DMS114 treated with DMSO at 0.1 percent for 48 hours (cell line): ENCODE results near the gene PCYT1B.
"Not testable (repeated sequence)": the region's sequence is repeated elsewhere in the genome, so short reads cannot be mapped to it uniquely, and the experiment has no call there.

ENCODE experiments used
- DNase-seq: peaks from one replicate; lab custom pipeline; 2025; ENCODE audit not compliant: unreplicated experiment; lab: John Stamatoyannopoulos, UW

PCYT1B gene

DNA sequence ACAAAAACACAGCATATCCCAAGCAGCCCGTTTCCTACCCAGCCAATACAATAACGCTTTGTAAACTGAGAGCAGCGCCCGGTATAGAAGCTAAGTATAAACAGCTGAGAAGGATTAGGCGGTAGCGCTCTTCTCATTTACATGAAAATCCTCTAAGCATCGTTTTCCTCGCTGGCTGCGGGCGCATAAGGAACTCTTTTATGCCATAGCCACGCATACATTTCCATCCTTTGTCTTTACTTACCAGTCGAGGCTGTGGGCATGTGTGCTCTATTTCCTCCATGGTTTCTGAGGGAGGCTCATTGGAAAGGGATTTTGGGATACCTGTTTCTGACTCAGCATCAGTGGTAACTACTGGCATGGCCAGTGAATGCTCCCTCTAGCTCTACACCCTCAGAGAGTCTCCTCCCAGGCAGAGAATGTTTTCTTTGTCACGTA is 383 bp downstream of the PCYT1B start:
- DNase-seq: no peak

DNA sequence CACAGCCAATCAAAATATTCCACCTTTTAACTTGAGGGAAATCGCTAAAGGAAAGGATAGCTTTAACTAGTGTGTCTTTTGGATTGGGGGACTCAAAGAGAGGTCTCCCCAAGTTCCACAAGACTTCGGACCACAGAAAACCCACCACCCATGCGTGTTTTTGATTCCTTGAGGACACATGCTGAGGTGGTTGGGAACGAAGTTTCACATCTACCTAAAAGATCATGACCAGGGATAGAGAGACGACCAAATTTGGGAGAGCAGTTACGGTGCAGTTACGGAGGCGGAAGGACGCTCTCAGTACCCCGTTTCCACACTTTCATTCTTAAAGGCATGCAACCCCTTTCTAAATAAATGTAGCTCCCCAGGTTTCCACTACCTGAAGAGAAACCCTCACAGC is 1.1 kb downstream of the PCYT1B start:
- DNase-seq: no peak

DNA sequence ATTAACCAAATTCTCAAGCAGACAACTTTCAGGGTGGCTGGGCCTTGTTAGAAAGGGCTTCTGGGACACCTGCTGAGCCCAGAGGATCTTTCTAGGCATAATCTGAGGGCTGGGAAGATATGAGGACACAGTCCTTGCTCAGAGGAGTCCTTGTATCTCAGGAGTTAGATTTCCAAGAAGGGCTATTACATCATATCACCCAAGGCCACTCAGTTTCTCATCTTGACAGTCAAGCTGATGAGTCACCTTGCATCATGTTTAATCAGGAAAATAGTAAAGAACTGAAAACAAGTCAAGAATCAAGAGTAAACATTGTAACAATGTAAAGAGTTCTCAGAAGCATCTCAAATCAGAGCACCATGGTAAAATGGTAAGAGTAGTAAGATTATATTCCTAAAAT is 4.0 kb downstream of the PCYT1B start:
- DNase-seq: no peak

DNA sequence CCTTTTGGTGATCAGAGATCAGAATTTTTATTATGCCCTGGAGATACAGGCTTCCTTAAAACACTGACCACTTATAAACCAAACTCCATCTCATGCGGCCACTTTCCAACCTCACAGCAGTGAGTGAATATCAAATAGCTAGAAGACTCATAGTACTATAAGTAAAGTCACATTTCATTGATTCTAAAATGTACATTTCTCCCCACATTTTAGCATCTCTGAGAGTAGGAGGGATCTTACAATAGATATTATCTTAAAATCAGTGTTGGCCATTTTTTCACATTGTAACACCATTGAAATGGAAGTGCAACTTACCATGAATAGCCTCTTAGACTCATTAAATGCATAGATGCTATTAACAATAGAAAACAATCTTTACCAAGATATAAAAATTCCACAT is 17.4 kb downstream of the PCYT1B start:
- no peak for DNase-seq

DNA sequence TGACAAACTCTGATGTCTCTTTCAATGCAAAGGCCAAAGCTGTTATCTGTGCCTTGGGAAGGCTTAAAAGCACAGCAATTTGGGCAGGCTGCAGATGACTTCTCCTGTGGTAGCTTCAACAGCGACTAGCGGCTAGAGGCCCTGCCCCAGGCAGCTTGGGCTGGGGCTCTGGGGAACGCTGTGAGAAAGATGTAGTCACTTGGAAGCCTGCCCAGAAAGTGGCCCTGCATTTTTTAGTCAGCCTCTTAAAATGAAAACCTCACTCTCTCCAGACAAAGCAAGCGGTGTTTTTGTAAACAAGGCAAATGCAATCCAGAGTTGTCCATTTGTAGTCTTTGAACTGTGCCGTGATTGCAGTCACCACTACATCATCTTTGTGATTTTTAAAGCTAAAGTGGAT is 27.5 kb downstream of the PCYT1B start:
- no peak for DNase-seq

DNA sequence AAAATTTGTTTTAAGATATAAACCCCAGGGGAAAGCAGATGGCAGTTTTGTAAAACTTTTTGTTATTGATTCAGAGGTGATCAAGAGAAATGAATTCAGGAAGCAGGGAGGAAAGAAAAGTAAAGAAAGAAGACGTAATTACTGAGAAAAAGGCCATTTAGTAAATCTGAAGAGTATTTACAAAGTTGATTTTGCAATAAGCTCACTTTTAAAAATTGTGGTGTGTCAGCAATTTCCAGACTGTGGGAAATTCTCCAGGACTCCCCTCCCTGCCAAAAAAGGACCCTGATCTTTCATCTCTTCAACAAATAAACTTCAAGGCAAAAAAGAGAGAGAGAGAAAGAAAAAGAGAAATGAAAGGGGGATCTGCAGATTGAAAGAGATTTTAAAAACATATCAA is 36.6 kb downstream of the PCYT1B start:
- DNase-seq: no peak

DNA sequence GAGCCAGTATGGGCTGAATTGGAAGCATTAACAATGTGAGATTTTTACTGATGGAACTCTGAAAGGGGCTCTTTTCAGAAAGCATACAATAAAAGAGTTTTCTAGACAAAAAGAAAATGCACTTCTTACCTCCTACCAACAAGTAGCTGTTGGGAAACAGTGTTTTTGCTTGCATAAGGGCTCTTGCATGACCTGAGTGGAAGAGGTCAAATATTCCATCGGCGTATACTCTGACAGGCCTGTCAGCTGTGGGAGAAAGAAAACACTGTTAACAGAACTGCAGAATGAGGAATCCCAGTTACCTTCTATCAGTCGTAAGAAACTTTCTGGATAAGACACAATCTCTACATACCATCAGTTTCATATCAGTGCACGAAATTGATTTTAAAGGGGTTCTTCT is 39.5 kb downstream of the PCYT1B start:
- no peak for DNase-seq

DNA sequence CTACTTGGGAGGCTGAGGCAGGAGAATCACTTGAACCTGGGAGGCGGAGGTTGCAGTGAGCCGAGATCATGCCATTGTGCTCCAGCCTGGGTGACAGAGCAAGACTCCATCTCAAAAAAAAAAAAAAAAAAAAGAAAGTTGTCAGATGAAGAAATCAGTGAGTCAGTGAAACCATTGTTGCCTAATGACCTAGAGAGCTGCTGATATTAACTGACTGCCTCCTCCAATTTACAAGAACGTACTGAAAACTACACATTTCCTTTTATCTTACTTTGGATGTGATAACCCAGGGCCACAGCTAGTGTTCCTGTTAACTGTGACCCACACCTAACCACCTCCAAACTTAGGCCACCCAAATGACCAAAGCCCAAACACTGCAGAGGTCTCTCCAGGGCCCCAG is 41.2 kb downstream of the PCYT1B start:
- DNase-seq: not testable (repeated sequence)

DNA sequence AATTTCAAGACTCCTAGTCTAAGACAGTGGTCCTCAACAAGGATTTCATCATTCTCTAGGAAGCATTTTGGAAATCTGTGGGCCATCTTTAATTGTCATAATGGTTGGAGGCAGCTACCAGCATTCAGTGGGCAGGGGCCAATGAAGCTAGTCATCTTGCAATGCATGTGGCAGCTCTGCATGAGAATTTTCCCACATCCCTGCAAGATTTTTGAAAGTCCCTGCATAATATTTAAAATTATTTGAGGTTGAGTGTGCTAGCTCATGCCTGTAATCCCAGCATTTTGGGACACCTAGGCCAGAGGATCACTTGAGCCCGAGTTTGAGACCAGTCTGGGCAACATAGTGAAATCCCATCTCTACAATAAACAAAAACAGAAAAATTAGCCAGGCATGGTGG is 44.0 kb downstream of the PCYT1B start:
- no peak for DNase-seq

DNA sequence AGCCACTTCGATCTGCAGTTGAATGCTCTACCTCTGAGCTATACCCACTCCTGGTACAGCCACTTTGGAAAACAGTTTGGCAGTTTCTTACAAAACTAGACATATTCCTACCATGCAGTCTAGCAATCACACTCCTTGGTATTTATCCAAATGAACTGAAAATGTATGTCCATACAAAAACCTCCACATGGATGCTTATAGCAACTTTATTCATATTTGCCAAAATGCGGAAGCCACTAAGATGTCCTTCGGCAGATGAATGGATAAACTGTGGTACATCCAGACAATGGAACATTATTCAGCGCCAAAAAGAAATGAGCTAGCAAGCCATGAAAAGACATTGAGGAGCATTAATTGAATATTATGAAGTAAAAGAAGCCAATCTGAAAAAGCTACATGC is 45.3 kb downstream of the PCYT1B start:
- DNase-seq: no peak

DNA sequence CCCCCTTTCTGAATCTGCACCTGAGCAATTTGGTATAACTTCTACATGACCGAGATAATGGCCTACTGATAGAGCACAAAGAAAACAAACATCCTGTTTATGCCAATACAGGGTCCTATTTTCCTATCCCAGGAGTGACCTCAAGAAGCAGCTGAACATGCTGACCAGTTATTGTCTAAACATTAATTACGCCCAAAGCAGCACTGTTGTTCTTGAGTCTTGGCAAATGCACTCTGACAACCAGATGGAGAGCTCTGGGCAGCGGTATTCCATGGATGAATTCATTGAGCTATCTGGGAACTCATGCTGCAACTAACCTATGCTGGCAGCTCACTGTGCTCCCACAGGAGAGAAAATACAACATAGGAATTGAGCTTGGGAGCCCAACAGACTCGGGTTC is 52.6 kb downstream of the PCYT1B start:
- no peak for DNase-seq

DNA sequence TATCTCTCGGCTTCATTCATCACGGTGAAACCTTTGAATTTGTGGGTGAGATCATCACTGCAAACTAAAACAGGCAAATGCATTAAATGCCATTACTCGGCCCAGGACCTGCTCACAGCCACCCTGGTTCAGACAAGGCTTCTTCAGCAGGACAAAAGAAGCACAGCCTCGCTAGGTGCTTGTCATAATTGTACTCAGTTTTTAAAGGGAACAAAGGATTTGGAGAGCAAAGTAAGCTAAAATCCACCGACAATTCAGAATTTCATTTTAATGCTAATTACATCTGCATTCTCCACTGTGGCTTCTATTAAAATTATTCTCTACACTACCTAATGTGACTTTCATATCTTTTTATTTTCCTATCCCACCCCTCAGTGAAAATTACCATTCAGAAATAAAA is 57.0 kb downstream of the PCYT1B start:
- DNase-seq: no peak

DNA sequence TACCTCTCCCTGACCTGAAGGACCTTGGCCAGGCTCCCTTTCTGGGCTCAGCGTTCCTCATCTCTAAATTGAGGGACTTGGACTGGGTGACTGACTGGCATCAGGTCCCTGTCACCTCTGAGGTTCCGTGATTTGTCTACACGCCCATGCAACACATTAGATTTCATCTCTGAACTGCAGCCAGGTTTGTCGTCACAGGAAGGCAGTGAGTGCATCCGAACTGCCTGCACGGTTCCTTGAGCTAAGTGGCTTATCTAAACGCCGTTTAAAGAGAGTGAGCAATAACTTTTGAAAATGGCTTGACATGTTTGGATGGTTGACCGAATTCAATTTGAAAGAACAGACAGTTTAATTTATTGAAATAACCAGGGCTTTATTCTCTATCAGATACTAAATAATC is 70.1 kb downstream of the PCYT1B start:
- no peak for DNase-seq

DNA sequence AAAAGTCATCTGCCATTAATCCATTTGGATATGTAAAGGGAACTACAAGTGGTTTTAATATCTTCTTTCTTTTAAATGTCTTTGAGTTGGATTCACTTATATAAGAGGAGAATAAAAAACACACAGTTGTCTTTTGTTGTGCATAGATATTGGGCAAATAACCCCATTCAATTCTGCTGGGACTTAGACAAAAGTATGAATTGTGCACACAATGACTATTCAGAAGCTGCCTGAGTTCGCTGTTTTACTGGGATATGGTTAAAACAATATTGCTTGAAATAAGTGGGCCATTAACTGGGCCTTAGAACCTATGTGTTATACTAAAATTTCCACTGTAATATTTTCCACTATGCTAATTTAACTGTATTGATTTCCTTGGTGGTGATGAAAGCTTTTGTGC is 71.7 kb downstream of the PCYT1B start:
- DNase-seq: no peak

DNA sequence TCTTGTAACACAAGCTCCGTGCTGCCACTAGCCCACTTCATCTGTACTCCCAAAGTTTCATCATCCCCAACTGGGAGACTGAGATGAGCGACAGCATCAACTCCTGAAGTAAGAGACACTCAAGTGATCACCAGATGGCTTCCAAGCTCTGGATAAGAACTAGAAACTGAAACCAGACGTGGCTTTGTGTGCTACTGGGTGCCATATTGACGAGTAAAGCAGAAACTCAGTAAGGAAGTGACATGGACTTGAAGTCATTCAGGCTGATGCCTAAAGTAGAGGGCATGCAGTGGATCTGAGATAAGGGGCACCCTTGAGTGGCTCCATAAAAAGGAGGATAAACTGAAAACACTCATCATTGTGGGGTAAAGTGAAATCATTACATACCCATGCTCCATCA is 72.4 kb downstream of the PCYT1B start:
- no peak for DNase-seq

DNA sequence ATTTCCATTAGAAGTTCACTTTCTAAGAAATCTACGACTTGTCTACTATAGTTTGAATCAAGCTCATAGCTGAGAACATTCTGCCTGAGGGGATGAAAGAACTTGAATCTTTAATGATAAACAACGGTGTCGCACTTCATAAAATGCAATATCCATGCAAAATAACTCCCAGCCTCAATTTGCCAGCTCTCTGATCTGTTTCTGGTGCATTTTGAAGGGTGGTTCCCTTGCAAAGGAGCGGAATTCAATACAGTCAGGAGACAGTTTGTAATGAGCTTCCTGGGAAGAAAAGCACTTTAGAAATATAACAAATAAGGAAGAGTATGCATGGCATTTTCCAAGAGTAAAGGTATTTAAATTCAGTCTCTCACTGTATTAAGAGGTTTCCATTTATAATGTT is 80.0 kb downstream of the PCYT1B start:
- DNase-seq: no peak

DNA sequence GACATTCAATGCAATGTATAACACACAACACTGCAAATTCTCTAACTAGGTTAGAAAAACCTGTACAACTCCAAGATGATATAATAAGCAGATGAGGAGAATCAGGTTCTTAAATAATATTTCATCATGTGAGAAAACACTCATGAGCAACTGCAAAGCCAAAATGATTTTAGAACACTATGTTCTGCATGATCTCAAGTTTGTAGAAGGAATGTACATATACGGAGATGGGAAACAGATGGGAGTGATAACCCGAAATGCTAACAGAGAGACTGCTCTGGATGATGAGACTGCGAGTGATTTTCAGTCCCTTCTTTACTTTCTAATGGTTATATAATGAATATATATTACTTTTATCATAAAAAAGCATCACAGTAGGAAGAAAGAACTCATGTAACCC is 80.9 kb downstream of the PCYT1B start:
- no peak for DNase-seq

DNA sequence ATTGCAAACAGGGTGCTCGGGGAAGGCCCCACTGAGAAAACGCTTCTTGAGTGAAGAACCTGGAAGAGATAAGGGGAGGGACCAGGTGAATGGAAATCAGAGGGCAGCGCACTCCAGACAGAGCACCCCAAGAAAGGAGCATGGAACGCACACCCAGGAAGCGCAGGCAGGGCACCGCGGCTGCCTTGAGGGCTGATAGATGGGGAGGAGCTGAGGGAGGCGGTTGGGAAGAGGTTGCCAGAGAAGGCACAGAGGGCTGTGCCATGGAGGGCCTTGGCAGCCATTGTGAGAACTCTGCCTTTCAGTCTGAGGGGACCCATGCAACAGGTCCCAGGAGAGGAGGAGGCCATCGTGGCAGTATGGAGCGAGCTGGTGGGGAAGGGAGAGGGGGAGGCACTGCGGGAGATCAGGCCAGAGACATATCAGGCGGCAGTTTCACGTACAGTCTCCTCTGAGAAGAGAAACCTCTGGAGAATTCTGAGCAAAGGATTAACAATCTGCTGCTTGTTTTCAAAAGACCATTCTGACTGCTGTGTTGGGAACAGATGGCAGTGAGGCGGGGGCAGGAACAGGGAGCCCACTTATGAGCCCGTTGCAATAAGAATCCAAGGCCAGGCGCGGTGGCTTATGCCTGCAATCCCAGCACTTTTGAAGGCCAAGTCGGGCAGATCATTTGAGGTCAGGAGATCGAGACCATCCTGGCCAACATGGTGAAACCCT is 83.7 kb downstream of the PCYT1B start:
- DNase-seq: no peak

DNA sequence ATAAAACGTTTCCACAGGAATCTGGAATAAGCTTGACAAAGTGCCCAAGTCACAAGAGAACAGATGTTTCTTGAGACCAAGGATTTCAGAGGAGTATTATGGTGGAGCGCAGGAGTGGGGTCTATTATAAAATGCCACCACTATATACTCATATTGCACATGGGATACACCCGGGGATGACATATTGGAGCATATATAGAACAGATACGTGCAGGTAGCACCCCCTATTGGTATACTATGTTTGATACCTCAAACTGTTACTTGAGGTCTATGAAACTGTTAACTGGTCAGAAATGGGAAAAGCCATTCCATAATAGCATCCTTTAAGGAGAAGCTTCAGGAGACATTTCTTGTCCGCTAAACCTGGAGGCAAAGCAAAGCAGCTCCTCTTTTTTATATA is 86.0 kb downstream of the PCYT1B start:
- DNase-seq: no peak

DNA sequence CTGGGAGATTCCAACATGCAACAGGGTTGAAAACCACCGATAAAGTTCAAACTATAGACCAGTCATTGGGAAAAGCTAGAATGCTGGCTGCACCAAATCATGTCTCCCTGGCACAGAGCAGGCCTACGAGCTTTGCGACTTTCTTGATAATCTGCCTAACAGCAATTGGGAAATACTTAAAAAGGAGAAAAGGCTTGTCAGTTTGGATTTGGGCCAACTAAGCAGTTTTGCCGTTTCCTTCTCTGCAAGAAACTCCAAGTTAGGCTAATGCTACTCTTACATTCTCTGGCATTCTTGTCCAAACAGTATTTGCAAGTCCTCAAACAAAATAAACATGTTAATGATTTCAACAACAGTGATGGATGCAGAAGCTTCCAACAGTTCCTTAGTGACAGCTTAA is 94.1 kb downstream of the PCYT1B start:
- DNase-seq: no peak

DNA sequence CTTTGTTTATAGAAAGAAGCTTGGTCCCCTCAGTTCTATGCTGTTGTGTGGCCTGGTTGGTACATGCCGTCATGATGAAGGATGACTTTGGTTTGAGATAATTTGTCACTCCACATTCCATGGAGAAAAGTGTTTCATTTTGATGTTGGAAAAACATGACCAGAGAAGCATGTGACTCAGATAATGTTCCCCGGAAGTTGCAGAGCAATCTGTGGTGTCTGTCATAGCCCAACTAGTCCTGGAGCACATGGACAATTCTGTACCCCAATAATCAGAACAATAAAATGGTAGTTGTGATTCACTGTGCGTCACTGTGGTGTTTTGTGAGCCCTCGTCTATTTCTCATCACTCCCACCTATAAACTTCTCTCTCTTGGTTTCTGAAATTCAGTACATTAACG is 97.0 kb downstream of the PCYT1B start:
- DNase-seq: no peak

DNA sequence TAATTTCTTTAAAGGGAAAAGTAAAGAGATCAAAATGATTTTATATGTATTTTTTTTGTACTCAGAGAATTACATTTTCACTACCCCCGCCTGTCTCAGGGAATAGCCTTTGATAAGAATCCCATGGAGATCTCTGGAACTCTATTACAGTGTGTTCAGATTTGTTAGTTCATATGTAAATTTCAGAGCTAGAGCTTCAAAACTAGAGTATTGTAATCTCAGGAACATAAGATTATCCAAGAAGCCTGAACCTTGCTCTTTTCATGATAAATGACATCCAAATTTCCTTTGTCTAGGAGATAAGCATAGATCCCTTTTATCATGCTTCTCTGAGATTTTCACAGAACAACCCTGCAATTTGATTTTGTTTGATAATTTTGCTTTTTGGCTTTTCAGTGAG is 99.2 kb downstream of the PCYT1B start:
- DNase-seq: no peak

DNA sequence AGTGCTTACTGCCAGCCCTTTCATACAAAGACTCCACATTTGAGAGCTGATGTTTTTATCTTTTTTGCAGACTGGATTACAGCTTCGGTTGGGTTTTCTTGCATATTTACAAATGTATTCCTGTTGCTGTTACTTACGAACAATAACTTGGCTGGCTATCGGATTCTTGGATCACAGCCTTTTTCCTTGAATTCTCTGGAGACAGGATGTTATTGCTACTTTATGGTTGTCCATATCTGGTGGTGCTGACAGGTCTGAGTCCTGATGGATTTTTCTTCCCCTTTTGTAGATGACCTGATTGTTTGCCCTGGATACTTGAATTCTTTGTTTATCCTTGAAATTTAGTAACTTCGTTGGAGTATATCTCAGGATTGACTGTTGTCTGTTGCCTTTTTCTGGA is 104.4 kb downstream of the PCYT1B start:
- no peak for DNase-seq

DNA sequence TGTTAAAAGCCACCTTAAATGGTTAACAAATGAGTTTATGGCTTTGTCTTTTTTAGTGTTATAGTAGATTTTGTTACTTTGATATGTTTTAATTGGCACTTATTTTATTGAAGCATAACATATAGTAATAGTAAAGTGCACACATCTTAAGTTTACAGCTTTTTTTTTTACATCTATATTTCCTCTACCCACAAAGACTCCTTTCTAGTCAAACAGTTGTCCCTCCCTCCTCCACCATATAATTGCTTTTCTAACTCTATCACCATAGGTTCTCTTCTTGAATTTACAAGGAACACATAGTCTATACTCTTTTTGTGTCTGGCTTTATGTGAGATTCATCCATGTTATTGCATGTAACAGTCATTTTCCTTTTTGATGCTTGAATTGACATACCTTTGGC is 110.6 kb downstream of the PCYT1B start:
- DNase-seq: no peak
